GM23338 (cell line): ENCODE measurements around the gene LYZL1. TPM values are rescaled to one million over a fixed set of nuclear protein-coding genes. Genes with fewer than 3 reads are reported as not detected.

Source experiments
- ATAC-seq: fragments of 200-7000 bp; cut with Tn5 transposase; 3 replicates; pipeline ENCODE4 v1.9.1; 2020
- DNase-seq: peaks from one replicate; pipeline ENCODE4 v3.0.0-alpha.2; 2015; ENCODE audit warnings: low spot score
- H2AFZ ChIP-seq: fragments of 200-600 bp; sonication (generic); 2 replicates; pipeline ENCODE4 v1.8.0; 2016; ENCODE audit warnings: antibody characterized with exemption, mild to moderate bottlenecking, moderate library complexity
- H3F3A ChIP-seq: fragments of 200-600 bp; sonication (generic); replicated peaks from 2 replicates; pipeline ENCODE4 v1.8.0; 2017; ENCODE audit warnings: antibody characterized with exemption, mixed run types, low read depth
- H3K27ac ChIP-seq: fragments of 200-600 bp; sonication (generic); 2 replicates; pipeline ENCODE4 v1.6.1; 2016; ENCODE audit warnings: low read depth
- H3K27me3 ChIP-seq: fragments of 200-600 bp; sonication (generic); 2 replicates; pipeline ENCODE4 v1.8.0; 2016; ENCODE audit warnings: mild to moderate bottlenecking, mixed run types, moderate library complexity; ENCODE audit not compliant: insufficient read depth
- H3K36me3 ChIP-seq: fragments of 200-600 bp; sonication (generic); 2 replicates; pipeline ENCODE4 v1.8.0; 2016; ENCODE audit warnings: mild to moderate bottlenecking; ENCODE audit not compliant: insufficient read depth
- H3K4me1 ChIP-seq: fragments of 200-600 bp; sonication (generic); 2 replicates; pipeline ENCODE4 v1.8.0; 2016; ENCODE audit warnings: mild to moderate bottlenecking, moderate library complexity; ENCODE audit not compliant: insufficient read depth
- H3K4me2 ChIP-seq: fragments of 200-600 bp; sonication (generic); 2 replicates; pipeline ENCODE4 v1.7.1; 2017; ENCODE audit warnings: mixed run types
- H3K4me3 ChIP-seq: fragments of 200-600 bp; sonication (generic); 2 replicates; pipeline ENCODE4 v1.6.1; 2016; ENCODE audit warnings: mixed run types
- H3K79me2 ChIP-seq: fragments of 200-600 bp; sonication (generic); replicated peaks from 2 replicates; pipeline ENCODE4 v1.8.0; 2017; ENCODE audit warnings: mild to moderate bottlenecking; ENCODE audit not compliant: insufficient read depth
- H3K9me2 ChIP-seq: fragments of 200-600 bp; sonication (generic); 2 replicates; pipeline ENCODE4 v1.8.0; 2017; ENCODE audit not compliant: insufficient read depth
- H4K20me1 ChIP-seq: fragments of 200-600 bp; sonication (generic); replicated peaks from 2 replicates; pipeline ENCODE4 v1.8.0; 2017; ENCODE audit warnings: mild to moderate bottlenecking; ENCODE audit not compliant: insufficient read depth
- H3K27ac Mint-ChIP-seq: 2 replicates; pipeline ENCODE4 v1.8.0; 2020; ENCODE audit warnings: inconsistent platforms, mild to moderate bottlenecking, moderate library complexity, mixed read lengths
- H3K27me3 Mint-ChIP-seq: 3 replicates; pipeline ENCODE4 v1.8.0; 2022; ENCODE audit warnings: low read depth, mild to moderate bottlenecking, moderate library complexity, mixed read lengths, inconsistent platforms; ENCODE audit not compliant: insufficient read depth, poor library complexity
- H3K36me3 Mint-ChIP-seq: 3 replicates; pipeline ENCODE4 v1.8.0; 2021; ENCODE audit warnings: low read depth, mild to moderate bottlenecking, inconsistent platforms, moderate library complexity, mixed read lengths
- H3K4me1 Mint-ChIP-seq: 3 replicates; pipeline ENCODE4 v1.8.0; 2020; ENCODE audit warnings: mild to moderate bottlenecking, inconsistent platforms, mixed read lengths
- H3K4me3 Mint-ChIP-seq: 3 replicates; pipeline ENCODE4 v1.8.0; 2021; ENCODE audit warnings: moderate library complexity, mild to moderate bottlenecking, inconsistent platforms, mixed read lengths
- H3K9me3 Mint-ChIP-seq: 3 replicates; pipeline ENCODE4 v1.8.0; 2020; ENCODE audit warnings: moderate library complexity, mild to moderate bottlenecking, inconsistent platforms, mixed read lengths
- CREB1 ChIP-seq: fragments of 250-450 bp; sonication (Bioruptor Pico); IDR thresholded peaks from 2 replicates; pipeline ENCODE4 v1.5.0; 2020; ENCODE audit warnings: low read depth, mild to moderate bottlenecking, moderate library complexity
- EZH2 ChIP-seq: fragments of 200-600 bp; sonication (generic); IDR thresholded peaks from one replicate; pipeline ENCODE4 v1.8.0; 2017; ENCODE audit warnings: antibody characterized with exemption, mild to moderate bottlenecking, low read depth; ENCODE audit not compliant: unreplicated experiment
- EZH2phosphoT487 ChIP-seq: fragments of 200-600 bp; sonication (generic); IDR thresholded peaks from one replicate; pipeline ENCODE4 v1.8.1; 2018; ENCODE audit warnings: antibody characterized with exemption; ENCODE audit not compliant: unreplicated experiment
- JUNB ChIP-seq: IDR thresholded peaks from one replicate; pipeline ENCODE4 v1.6.1; 2016; ENCODE audit warnings: antibody characterized with exemption; ENCODE audit not compliant: unreplicated experiment
- NANOG ChIP-seq: IDR thresholded peaks from 2 replicates; pipeline ENCODE4 v1.6.1; 2016; ENCODE audit warnings: antibody characterized with exemption, borderline replicate concordance
- POLR2AphosphoS5 ChIP-seq: IDR thresholded peaks from 2 replicates; pipeline ENCODE4 v1.6.1; 2016; ENCODE audit warnings: antibody characterized with exemption, low read depth
- STAT1 ChIP-seq: IDR thresholded peaks from one replicate; pipeline ENCODE4 v1.6.1; 2016; ENCODE audit warnings: antibody characterized with exemption; ENCODE audit not compliant: unreplicated experiment
- ZNF114 ChIP-seq: fragments of 250-450 bp; sonication (Bioruptor Pico); IDR thresholded peaks from 2 replicates; pipeline ENCODE4 v1.5.0; 2020; ENCODE audit warnings: mild to moderate bottlenecking, moderate library complexity
- ZNF331 ChIP-seq: fragments of 250-450 bp; sonication (Bioruptor Pico); IDR thresholded peaks from 2 replicates; pipeline ENCODE4 v1.5.0; 2020; ENCODE audit warnings: low read depth, mild to moderate bottlenecking, moderate library complexity
- polyA plus RNA-seq: library from polyadenylated mRNA; unstranded; fragments of >200 nt; fragmentation: Nextera tagmentation; extraction: Ambion mirVana; gene quantifications from 2 replicates; pipeline ENCODE4 v1.2.1, GENCODE V29; 2016
- total RNA-seq: library from RNA; depleted of rRNA; stranded (reverse); fragments of >200 nt; shearing (Covaris generic); gene quantifications from 2 replicates; pipeline ENCODE4 v1.2.3, GENCODE V29; 2014
- TF ChIP-seq, protein P1 (sequence below): IDR thresholded peaks from 2 replicates; pipeline ENCODE4 v1.6.1; 2016; ENCODE audit warnings: antibody characterized with exemption
- TF ChIP-seq, protein P2 (sequence below): IDR thresholded peaks from one replicate; pipeline ENCODE4 v1.6.1; 2018; ENCODE audit warnings: antibody characterized with exemption; ENCODE audit not compliant: unreplicated experiment
- TF ChIP-seq, protein P3 (sequence below): fragments of 250-450 bp; sonication (Bioruptor Pico); IDR thresholded peaks from 2 replicates; pipeline ENCODE4 v1.5.0; 2020; ENCODE audit warnings: mild to moderate bottlenecking, moderate library complexity
- TF ChIP-seq, protein P4 (sequence below), 2 experiments: fragments of 200-600 bp in 1 of 2; sonication (generic) in 1 of 2; conservative IDR thresholded peaks; 2 replicates each; pipeline versions ENCODE4 v1.5.1 to v1.6.1; 2016 to 2017; ENCODE audit warnings: antibody characterized with exemption in 2 of 2, low read depth in 2 of 2, mild to moderate bottlenecking in 2 of 2, moderate library complexity in 1 of 2

The LYZL1 gene
- total and polyA plus RNA-seq, 2 experiments from 2014 or later: not detected

DNA sequence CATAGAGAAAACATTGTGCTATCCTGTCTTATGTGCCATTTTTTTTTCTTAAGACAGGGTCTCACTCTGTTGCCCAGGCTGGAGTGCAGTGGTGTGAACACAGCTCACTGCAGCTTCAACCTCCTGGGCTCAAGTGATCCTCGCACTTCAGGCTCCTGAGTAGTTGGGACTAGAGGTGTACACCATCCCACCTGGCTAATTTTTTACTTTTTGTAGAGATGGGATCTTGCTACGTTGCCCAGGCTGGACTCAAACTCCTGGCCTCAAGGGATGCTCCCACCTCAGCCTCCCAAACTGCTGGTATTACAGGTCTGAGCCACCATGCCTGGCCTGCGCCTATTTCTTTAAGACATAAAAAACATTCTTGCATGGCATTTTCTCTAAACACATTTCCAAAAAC lies 20.6 kb downstream of the LYZL1 start:
- Mint-ChIP-seq H3K27ac (no peak overlapping the region), H3K9me3 (no peaks in the 10 kb centered on the region; the same call in 2 of the 3 replicates), H3K36me3 (no peaks in the 10 kb centered on the region), H3K27me3 (peaks cover 4% of the 10 kb centered on the region), H3K4me1 (peaks cover 2% of the 10 kb centered on the region; the same call in 2 of the 3 replicates), H3K4me3 (no peak overlapping the region)
- Histone ChIP-seq H3F3A (no peaks in the 10 kb centered on the region), H3K27ac (no peak overlapping the region), H3K27me3 (no peaks in the 10 kb centered on the region), H3K79me2 (no peaks in the 10 kb centered on the region), H3K4me2 (no peak overlapping the region), H3K9me2 (no peaks in the 10 kb centered on the region), H2AFZ (no peak overlapping the region), H3K36me3 (no peaks in the 10 kb centered on the region), H3K4me1 (no peaks in the 10 kb centered on the region), H4K20me1 (no peaks in the 10 kb centered on the region), H3K4me3 (no peak overlapping the region)
- no peak for ATAC-seq
- no peak for DNase-seq
- TF ChIP-seq POLR2AphosphoS5 (no peak), ZNF331 (CRISPR knock-in tag) (no peak), NANOG (no peak), STAT1 (no peak), CREB1 (CRISPR knock-in tag) (no peak), JUNB (no peak), ZNF114 (CRISPR knock-in tag) (no peak), EZH2phosphoT487 (no peak), EZH2 (no peak)
- TF ChIP-seq, protein P1, sequence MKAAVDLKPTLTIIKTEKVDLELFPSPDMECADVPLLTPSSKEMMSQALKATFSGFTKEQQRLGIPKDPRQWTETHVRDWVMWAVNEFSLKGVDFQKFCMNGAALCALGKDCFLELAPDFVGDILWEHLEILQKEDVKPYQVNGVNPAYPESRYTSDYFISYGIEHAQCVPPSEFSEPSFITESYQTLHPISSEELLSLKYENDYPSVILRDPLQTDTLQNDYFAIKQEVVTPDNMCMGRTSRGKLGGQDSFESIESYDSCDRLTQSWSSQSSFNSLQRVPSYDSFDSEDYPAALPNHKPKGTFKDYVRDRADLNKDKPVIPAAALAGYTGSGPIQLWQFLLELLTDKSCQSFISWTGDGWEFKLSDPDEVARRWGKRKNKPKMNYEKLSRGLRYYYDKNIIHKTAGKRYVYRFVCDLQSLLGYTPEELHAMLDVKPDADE: no peak
- TF ChIP-seq, protein P2, sequence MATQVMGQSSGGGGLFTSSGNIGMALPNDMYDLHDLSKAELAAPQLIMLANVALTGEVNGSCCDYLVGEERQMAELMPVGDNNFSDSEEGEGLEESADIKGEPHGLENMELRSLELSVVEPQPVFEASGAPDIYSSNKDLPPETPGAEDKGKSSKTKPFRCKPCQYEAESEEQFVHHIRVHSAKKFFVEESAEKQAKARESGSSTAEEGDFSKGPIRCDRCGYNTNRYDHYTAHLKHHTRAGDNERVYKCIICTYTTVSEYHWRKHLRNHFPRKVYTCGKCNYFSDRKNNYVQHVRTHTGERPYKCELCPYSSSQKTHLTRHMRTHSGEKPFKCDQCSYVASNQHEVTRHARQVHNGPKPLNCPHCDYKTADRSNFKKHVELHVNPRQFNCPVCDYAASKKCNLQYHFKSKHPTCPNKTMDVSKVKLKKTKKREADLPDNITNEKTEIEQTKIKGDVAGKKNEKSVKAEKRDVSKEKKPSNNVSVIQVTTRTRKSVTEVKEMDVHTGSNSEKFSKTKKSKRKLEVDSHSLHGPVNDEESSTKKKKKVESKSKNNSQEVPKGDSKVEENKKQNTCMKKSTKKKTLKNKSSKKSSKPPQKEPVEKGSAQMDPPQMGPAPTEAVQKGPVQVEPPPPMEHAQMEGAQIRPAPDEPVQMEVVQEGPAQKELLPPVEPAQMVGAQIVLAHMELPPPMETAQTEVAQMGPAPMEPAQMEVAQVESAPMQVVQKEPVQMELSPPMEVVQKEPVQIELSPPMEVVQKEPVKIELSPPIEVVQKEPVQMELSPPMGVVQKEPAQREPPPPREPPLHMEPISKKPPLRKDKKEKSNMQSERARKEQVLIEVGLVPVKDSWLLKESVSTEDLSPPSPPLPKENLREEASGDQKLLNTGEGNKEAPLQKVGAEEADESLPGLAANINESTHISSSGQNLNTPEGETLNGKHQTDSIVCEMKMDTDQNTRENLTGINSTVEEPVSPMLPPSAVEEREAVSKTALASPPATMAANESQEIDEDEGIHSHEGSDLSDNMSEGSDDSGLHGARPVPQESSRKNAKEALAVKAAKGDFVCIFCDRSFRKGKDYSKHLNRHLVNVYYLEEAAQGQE: no peak
- TF ChIP-seq, protein P3, sequence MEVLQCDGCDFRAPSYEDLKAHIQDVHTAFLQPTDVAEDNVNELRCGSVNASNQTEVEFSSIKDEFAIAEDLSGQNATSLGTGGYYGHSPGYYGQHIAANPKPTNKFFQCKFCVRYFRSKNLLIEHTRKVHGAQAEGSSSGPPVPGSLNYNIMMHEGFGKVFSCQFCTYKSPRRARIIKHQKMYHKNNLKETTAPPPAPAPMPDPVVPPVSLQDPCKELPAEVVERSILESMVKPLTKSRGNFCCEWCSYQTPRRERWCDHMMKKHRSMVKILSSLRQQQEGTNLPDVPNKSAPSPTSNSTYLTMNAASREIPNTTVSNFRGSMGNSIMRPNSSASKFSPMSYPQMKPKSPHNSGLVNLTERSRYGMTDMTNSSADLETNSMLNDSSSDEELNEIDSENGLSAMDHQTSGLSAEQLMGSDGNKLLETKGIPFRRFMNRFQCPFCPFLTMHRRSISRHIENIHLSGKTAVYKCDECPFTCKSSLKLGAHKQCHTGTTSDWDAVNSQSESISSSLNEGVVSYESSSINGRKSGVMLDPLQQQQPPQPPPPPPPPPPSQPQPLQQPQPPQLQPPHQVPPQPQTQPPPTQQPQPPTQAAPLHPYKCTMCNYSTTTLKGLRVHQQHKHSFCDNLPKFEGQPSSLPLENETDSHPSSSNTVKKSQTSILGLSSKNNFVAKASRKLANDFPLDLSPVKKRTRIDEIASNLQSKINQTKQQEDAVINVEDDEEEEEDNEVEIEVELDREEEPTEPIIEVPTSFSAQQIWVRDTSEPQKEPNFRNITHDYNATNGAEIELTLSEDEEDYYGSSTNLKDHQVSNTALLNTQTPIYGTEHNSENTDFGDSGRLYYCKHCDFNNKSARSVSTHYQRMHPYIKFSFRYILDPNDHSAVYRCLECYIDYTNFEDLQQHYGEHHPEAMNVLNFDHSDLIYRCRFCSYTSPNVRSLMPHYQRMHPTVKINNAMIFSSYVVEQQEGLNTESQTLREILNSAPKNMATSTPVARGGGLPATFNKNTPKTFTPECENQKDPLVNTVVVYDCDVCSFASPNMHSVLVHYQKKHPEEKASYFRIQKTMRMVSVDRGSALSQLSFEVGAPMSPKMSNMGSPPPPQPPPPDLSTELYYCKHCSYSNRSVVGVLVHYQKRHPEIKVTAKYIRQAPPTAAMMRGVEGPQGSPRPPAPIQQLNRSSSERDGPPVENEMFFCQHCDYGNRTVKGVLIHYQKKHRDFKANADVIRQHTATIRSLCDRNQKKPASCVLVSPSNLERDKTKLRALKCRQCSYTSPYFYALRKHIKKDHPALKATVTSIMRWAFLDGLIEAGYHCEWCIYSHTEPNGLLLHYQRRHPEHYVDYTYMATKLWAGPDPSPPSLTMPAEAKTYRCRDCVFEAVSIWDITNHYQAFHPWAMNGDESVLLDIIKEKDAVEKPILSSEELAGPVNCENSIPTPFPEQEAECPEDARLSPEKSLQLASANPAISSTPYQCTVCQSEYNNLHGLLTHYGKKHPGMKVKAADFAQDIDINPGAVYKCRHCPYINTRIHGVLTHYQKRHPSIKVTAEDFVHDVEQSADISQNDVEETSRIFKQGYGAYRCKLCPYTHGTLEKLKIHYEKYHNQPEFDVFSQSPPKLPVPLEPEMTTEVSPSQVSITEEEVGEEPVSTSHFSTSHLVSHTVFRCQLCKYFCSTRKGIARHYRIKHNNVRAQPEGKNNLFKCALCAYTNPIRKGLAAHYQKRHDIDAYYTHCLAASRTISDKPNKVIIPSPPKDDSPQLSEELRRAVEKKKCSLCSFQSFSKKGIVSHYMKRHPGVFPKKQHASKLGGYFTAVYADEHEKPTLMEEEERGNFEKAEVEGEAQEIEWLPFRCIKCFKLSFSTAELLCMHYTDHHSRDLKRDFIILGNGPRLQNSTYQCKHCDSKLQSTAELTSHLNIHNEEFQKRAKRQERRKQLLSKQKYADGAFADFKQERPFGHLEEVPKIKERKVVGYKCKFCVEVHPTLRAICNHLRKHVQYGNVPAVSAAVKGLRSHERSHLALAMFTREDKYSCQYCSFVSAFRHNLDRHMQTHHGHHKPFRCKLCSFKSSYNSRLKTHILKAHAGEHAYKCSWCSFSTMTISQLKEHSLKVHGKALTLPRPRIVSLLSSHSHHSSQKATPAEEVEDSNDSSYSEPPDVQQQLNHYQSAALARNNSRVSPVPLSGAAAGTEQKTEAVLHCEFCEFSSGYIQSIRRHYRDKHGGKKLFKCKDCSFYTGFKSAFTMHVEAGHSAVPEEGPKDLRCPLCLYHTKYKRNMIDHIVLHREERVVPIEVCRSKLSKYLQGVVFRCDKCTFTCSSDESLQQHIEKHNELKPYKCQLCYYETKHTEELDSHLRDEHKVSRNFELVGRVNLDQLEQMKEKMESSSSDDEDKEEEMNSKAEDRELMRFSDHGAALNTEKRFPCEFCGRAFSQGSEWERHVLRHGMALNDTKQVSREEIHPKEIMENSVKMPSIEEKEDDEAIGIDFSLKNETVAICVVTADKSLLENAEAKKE (CRISPR knock-in tag): no peak
- TF ChIP-seq, protein P4, sequence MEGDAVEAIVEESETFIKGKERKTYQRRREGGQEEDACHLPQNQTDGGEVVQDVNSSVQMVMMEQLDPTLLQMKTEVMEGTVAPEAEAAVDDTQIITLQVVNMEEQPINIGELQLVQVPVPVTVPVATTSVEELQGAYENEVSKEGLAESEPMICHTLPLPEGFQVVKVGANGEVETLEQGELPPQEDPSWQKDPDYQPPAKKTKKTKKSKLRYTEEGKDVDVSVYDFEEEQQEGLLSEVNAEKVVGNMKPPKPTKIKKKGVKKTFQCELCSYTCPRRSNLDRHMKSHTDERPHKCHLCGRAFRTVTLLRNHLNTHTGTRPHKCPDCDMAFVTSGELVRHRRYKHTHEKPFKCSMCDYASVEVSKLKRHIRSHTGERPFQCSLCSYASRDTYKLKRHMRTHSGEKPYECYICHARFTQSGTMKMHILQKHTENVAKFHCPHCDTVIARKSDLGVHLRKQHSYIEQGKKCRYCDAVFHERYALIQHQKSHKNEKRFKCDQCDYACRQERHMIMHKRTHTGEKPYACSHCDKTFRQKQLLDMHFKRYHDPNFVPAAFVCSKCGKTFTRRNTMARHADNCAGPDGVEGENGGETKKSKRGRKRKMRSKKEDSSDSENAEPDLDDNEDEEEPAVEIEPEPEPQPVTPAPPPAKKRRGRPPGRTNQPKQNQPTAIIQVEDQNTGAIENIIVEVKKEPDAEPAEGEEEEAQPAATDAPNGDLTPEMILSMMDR (conservative IDR thresholded peaks at IDR 0.05; ENCODE audit: low read depth in 2 of 2): no peak
